Measurements from ENCODE around the gene MIA2.

Gene MIA2

DNA sequence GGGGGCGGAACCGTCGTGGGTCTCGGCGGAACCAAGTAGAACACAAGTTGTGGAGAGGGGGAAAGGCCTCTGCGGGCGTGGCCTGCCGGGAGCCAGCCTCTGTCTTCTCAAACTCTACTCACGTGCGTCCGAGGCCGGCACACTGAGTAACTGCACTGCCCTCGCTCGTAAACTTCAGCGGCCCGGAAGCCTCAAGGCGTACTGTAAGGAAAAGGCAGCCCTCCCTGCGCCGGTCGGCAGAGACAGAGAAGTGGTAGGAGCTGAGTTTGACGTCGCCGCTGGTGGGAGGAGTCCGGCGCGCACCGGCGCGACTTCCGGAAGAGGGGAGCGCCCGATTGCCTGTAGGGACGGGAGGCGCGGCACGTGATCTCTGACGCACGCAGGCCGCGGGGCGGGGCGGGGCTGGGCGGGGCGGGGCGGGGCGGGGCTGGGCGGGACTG, 198.5 kb downstream of the MIA2 start, which contains the start of gene FBXO33:
TSS of gene FBXO33 (minus strand) at position 255 of the 440 bp plus-strand sequence. CDS start 271 bp downstream, outside the sequence.
- 0% methylated on average over 44 to 47 of the region's 47 CpGs for WGBS, 2 experiments
- Histone ChIP-seq H3K36me3 (ENCODE audit: control insufficient read depth, insufficient read depth, low read length) (no peaks in the 10 kb centered on the region), H3K27ac (ENCODE audit: insufficient read depth, low read depth, low read length, poor library complexity, severe bottlenecking) (peak within 1 kb of the TSS; percentile 100), H3K27me3 (ENCODE audit: control insufficient read depth, insufficient read depth, low read length, poor library complexity, severe bottlenecking) (no peaks in the 10 kb centered on the region), H3K4me3 (ENCODE audit: insufficient read depth, low read depth, low read length) (peak within 1 kb of the TSS; percentile 97), H3K9me3 (ENCODE audit: control insufficient read depth, low read length) (no peaks in the 10 kb centered on the region), H3K4me1 (ENCODE audit: control insufficient read depth, insufficient read depth, low read length) (peaks cover 8% of the 10 kb centered on the region)

GRCh38 chr14:39432619-39433451, 199.1 kb downstream of the MIA2 start:
- Histone ChIP-seq H3K27me3 (ENCODE audit: control insufficient read depth, insufficient read depth, low read length, poor library complexity, severe bottlenecking) (no peaks in the 10 kb centered on the region), H3K4me3 (ENCODE audit: insufficient read depth, low read depth, low read length) (peak overlapping the region; percentile 73), H3K27ac (ENCODE audit: insufficient read depth, low read depth, low read length, poor library complexity, severe bottlenecking) (peak overlapping the region; percentile 96), H3K4me1 (ENCODE audit: control insufficient read depth, insufficient read depth, low read length) (peaks cover 8% of the 10 kb centered on the region), H3K9me3 (ENCODE audit: control insufficient read depth, low read length) (no peaks in the 10 kb centered on the region), H3K36me3 (ENCODE audit: control insufficient read depth, insufficient read depth, low read length) (no peaks in the 10 kb centered on the region)
- 1% methylated on average over 38 of the region's 38 CpGs for WGBS, 2 experiments

GRCh38 chr14:39433452-39433813, 199.7 kb downstream of the MIA2 start:
- peak overlapping the region; percentile 73 for H3K4me3 ChIP-seq (ENCODE audit: insufficient read depth, low read depth, low read length)
- H3K4me1 ChIP-seq (ENCODE audit: control insufficient read depth, insufficient read depth, low read length) = peaks cover 8% of the 10 kb centered on the region
- peak overlapping the region; percentile 96 for H3K27ac ChIP-seq (ENCODE audit: insufficient read depth, low read depth, low read length, poor library complexity, severe bottlenecking)
- H3K27me3 ChIP-seq (ENCODE audit: control insufficient read depth, insufficient read depth, low read length, poor library complexity, severe bottlenecking) = no peaks in the 10 kb centered on the region
- 39 to 61% methylated on average over 7 of the region's 8 CpGs for WGBS, 2 experiments
- H3K9me3 ChIP-seq (ENCODE audit: control insufficient read depth, low read length) = no peaks in the 10 kb centered on the region
- no peaks in the 10 kb centered on the region for H3K36me3 ChIP-seq (ENCODE audit: control insufficient read depth, insufficient read depth, low read length)

- Histone ChIP-seq H3K4me1 (ENCODE audit: control insufficient read depth, insufficient read depth, low read length) (peaks cover 8% of the 10 kb centered on the region), H3K4me3 (ENCODE audit: insufficient read depth, low read depth, low read length) (no peak overlapping the region), H3K27ac (ENCODE audit: insufficient read depth, low read depth, low read length, poor library complexity, severe bottlenecking) (no peak overlapping the region), H3K9me3 (ENCODE audit: control insufficient read depth, low read length) (no peaks in the 10 kb centered on the region), H3K36me3 (ENCODE audit: control insufficient read depth, insufficient read depth, low read length) (no peaks in the 10 kb centered on the region), H3K27me3 (ENCODE audit: control insufficient read depth, insufficient read depth, low read length, poor library complexity, severe bottlenecking) (no peaks in the 10 kb centered on the region)
- 86 to 100% methylated on average over 2 of the region's 2 CpGs for WGBS, 2 experiments
Observed at GRCh38 chr14:39434401-39434800, 200.7 kb downstream of the MIA2 start.

DNA sequence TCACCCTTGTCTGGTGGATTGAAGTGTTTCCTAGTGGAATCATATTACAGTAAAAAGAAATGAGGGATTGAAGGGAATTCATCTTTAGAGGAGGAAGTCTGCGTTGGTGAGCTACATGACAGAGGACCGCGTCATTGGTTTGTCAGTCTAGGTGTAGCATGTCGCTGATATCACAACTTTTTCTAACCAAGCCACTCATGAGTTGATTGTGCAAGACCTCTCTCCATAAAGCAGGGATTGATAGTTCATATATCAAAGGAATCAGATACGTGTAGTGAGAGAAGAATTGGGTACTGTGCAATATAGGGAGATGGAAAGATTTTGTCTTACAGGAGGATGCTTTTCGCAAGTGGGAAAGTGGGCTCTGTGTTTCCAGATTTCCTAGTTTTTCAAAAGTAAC, 201.5 kb downstream of the MIA2 start:
- H3K27ac ChIP-seq (ENCODE audit: insufficient read depth, low read depth, low read length, poor library complexity, severe bottlenecking) = no peak overlapping the region
- H3K4me3 ChIP-seq (ENCODE audit: insufficient read depth, low read depth, low read length) = no peak overlapping the region
- no peaks in the 10 kb centered on the region for H3K27me3 ChIP-seq (ENCODE audit: control insufficient read depth, insufficient read depth, low read length, poor library complexity, severe bottlenecking)
- no peaks in the 10 kb centered on the region for H3K9me3 ChIP-seq (ENCODE audit: control insufficient read depth, low read length)
- no peaks in the 10 kb centered on the region for H3K36me3 ChIP-seq (ENCODE audit: control insufficient read depth, insufficient read depth, low read length)
- WGBS, 2 experiments = 86% methylated on average over 6 of the region's 6 CpGs
- peaks cover 8% of the 10 kb centered on the region for H3K4me1 ChIP-seq (ENCODE audit: control insufficient read depth, insufficient read depth, low read length)

Data from ectodermal cell (in vitro differentiated cells).